Right lobe of liver (tissue), 4 donors: ENCODE measurements around the gene KCNQ1.

ENCODE experiments used
- POLR2A ChIP-seq: fragments of 450-650 bp; IDR thresholded peaks from one replicate; pipeline ENCODE4 v1.6.1; 2017; ENCODE audit warnings: antibody characterized with exemption, mild to moderate bottlenecking
- TF ChIP-seq, protein P1 (sequence below), 4 donors: fragments of 200-600 bp in 3 of 4; fragments of 450-650 bp in 1 of 4; IDR thresholded peaks; one replicate each; pipeline versions ENCODE4 v1.5.1 to v1.8.0; 2016 to 2022; ENCODE audit warnings: antibody characterized with exemption in 4 of 4, mild to moderate bottlenecking in 2 of 4
- donor health status: DM: no; HTN: no; CAD: no.
- donor health status: DM: no; HTN: no; CAD: no.
- donor health status: DM: no; HTN: yes; CAD: no.

DNA sequence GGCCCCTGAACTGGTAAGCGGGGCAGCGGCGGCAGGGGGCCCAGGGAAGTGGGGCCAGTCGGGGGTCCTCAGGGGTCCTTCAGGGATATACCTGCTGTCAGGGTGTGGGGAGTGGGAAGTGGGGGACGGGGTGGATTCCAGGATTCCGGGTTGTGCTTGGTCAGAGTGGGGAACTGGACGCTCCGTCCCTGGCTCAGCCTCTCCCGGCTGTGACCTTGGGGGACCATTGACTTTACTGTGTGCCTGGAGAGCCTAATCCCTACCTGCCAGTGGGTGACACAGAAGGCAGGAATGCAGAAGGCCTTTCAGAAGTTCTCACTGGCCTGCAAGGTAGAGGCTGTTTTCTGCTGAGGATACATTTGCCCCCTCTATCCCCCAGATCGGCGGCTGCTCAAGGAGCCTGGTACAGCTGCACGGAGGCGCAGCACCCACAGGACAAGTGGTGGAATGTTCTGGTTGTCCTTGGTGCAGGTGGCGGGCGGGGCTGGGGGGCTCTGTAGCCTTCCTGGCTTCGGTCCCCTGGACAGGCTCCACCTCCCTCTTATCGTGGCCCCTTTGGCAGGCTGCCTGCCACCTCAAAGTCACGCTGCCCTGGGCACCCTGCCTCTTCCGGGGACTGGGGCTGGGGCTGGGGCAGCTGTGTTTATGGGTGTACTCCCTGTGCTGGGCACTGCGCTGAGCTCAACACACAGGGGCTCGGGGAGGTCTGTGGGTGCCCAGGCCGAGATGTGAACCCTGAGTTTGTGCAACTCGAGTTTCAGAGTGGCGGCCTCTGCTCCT is 18.4 kb downstream of the KCNQ1 start:
- TF ChIP-seq, protein P1, sequence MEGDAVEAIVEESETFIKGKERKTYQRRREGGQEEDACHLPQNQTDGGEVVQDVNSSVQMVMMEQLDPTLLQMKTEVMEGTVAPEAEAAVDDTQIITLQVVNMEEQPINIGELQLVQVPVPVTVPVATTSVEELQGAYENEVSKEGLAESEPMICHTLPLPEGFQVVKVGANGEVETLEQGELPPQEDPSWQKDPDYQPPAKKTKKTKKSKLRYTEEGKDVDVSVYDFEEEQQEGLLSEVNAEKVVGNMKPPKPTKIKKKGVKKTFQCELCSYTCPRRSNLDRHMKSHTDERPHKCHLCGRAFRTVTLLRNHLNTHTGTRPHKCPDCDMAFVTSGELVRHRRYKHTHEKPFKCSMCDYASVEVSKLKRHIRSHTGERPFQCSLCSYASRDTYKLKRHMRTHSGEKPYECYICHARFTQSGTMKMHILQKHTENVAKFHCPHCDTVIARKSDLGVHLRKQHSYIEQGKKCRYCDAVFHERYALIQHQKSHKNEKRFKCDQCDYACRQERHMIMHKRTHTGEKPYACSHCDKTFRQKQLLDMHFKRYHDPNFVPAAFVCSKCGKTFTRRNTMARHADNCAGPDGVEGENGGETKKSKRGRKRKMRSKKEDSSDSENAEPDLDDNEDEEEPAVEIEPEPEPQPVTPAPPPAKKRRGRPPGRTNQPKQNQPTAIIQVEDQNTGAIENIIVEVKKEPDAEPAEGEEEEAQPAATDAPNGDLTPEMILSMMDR (IDR thresholded peaks at IDR 0.05): no peak
- TF ChIP-seq POLR2A: no peak
